HepG2 (cell line): ENCODE measurements around the gene FAM114A1. TPM values are rescaled to one million over a fixed set of nuclear protein-coding genes. Genes with fewer than 3 reads are reported as not detected.
A peak's percentile ranks its signal among the peaks of the same experiment; 100 is the strongest.

Experiments
- ATAC-seq: fragments of 200-7000 bp; cut with Tn5 transposase; 3 replicates; pipeline ENCODE4 v1.9.1; 2020; ENCODE audit warnings: mild to moderate bottlenecking, moderate library complexity
- BruUV-seq: library from RNA; stranded (reverse); fragments of 400-500 nt; replicated peaks from 2 replicates; lab custom pipeline; 2021; lab: Mats Ljungman, UMichigan
- CTCF ChIA-PET: fragments of 300-600 bp; formaldehyde crosslinking; extraction: SDS; loops from one replicate; lab custom pipeline; 2021; ENCODE audit warnings: low total read pairs, inconsistent platforms, low intra/inter-chr PET ratio; lab: Yijun Ruan, JAX
- POLR2A ChIA-PET: fragments of 350-600 bp; sonication (Branson Sonifier 250); formaldehyde crosslinking; loops from one replicate; lab custom pipeline; 2020; ENCODE audit warnings: antibody characterized with exemption, inconsistent platforms; lab: Yijun Ruan, JAX
- DNase-seq: peaks from one replicate; pipeline ENCODE4 v3.0.0-alpha.2; 2015; ENCODE audit warnings: low spot score
- FAIRE-seq: peaks from 3 replicates; lab custom pipeline; 2011; peaks lifted over from hg19 to GRCh38; lab: Jason Lieb, UNC
- H2AFZ ChIP-seq: one replicate; pipeline ENCODE4 v1.6.1; 2011; ENCODE audit warnings: low read length, inconsistent platforms
- H3K27ac ChIP-seq: fragments of 300-600 bp; 3 replicates; pipeline ENCODE4 v1.8.0; 2011; ENCODE audit warnings: mixed run types, mild to moderate bottlenecking, mixed read lengths, low read length, inconsistent platforms; ENCODE audit not compliant: insufficient read depth; ENCODE audit errors: extremely low read length
- H3K27me3 ChIP-seq, 2 experiments: fragments of 200-600 bp in 1 of 2; 2 replicates in 1 of 2; 3 replicates in 1 of 2; pipeline versions ENCODE4 v1.6.0 to v1.8.0; 2011; ENCODE audit warnings: low read length in 2 of 2, mild to moderate bottlenecking in 2 of 2, moderate library complexity in 2 of 2, inconsistent platforms in 1 of 2; ENCODE audit not compliant: insufficient read depth in 2 of 2, control insufficient read depth in 1 of 2
- H3K36me3 ChIP-seq, 2 experiments: fragments of 200-600 bp in 1 of 2; replicated peaks in 1 of 2; 2 replicates in 1 of 2; 3 replicates in 1 of 2; pipeline versions ENCODE4 v1.5.1 to v1.8.0; 2011; ENCODE audit warnings: low read length in 2 of 2, inconsistent platforms in 1 of 2; ENCODE audit not compliant: insufficient read depth in 2 of 2, control insufficient read depth in 1 of 2
- H3K4me1 ChIP-seq: 2 replicates; pipeline ENCODE4 v1.5.1; 2012; ENCODE audit warnings: low read length, inconsistent platforms; ENCODE audit not compliant: insufficient read depth
- H3K4me2 ChIP-seq: 2 replicates; pipeline ENCODE4 v1.6.0; 2011; ENCODE audit warnings: low read depth, low read length, inconsistent platforms
- H3K4me3 ChIP-seq, 3 experiments: fragments of 200-600 bp in 1 of 3; sonication (generic), shearing (Covaris generic) in 1 of 3; replicated peaks in 1 of 3; 2 replicates each; pipeline ENCODE4 v1.5.1; 2011 to 2016; ENCODE audit warnings: low read length in 3 of 3, inconsistent platforms in 2 of 3, low read depth in 2 of 3, mild to moderate bottlenecking in 2 of 3, control low read depth in 1 of 3, mixed read lengths in 1 of 3; ENCODE audit not compliant: insufficient read depth in 1 of 3
- H3K79me2 ChIP-seq: one replicate; pipeline ENCODE4 v1.6.1; 2011; ENCODE audit warnings: low read length, inconsistent platforms; ENCODE audit not compliant: insufficient read depth
- H3K9ac ChIP-seq: 2 replicates; pipeline ENCODE4 v1.6.0; 2011; ENCODE audit warnings: mild to moderate bottlenecking, low read depth, low read length, inconsistent platforms; ENCODE audit not compliant: insufficient read depth
- H3K9me3 ChIP-seq: 2 replicates; pipeline ENCODE4 v1.5.1; 2012; ENCODE audit warnings: mild to moderate bottlenecking, low read length
- H4K20me1 ChIP-seq: 2 replicates; pipeline ENCODE4 v1.6.0; 2011; ENCODE audit warnings: inconsistent platforms, mild to moderate bottlenecking, low read length, moderate library complexity; ENCODE audit not compliant: insufficient read depth
- BCL6 ChIP-seq: IDR thresholded peaks from 2 replicates; pipeline ENCODE4 v1.6.1; 2016; ENCODE audit warnings: missing genetic modification reagents, missing compliant biosample characterization
- DDIT3 ChIP-seq: sonication (generic); formaldehyde crosslinking; IDR thresholded peaks from 2 replicates; pipeline ENCODE4 v1.4.0; 2020; ENCODE audit warnings: mild to moderate bottlenecking, missing genetic modification reagents
- GLI4 ChIP-seq: sonication (generic); formaldehyde crosslinking; IDR thresholded peaks from 2 replicates; pipeline ENCODE4 v1.5.1; 2020; ENCODE audit warnings: missing genetic modification reagents, mild to moderate bottlenecking, moderate library complexity, borderline replicate concordance
- HMGXB3 ChIP-seq: sonication (generic); formaldehyde crosslinking; IDR thresholded peaks from 2 replicates; pipeline ENCODE4 v1.4.0; 2020; ENCODE audit warnings: missing genetic modification reagents, borderline replicate concordance
- MEIS2 ChIP-seq: sonication (generic); formaldehyde crosslinking; IDR thresholded peaks from 2 replicates; pipeline ENCODE4 v1.9.0; 2021; ENCODE audit warnings: mild to moderate bottlenecking, missing genetic modification reagents
- PTBP1 ChIP-seq: fragments of 200-400 bp; formaldehyde crosslinking; IDR thresholded peaks from 2 replicates; pipeline ENCODE4 v1.6.1; 2018; ENCODE audit warnings: low read length, low read depth; ENCODE audit not compliant: poor library complexity, severe bottlenecking
- SMYD3 ChIP-seq: sonication (generic); formaldehyde crosslinking; IDR thresholded peaks from 2 replicates; pipeline ENCODE4 v1.8.1; 2023; ENCODE audit warnings: mild to moderate bottlenecking, missing genetic modification reagents
- TBX2 ChIP-seq: sonication (generic); formaldehyde crosslinking; IDR thresholded peaks from 2 replicates; pipeline ENCODE4 v1.5.0; 2020; ENCODE audit warnings: missing genetic modification reagents, mild to moderate bottlenecking, borderline replicate concordance
- ZBTB43 ChIP-seq: sonication (generic); formaldehyde crosslinking; conservative IDR thresholded peaks from 2 replicates; pipeline ENCODE4 v1.4.0; 2020; ENCODE audit warnings: missing genetic modification reagents
- ZNF484 ChIP-seq: sonication (generic); formaldehyde crosslinking; IDR thresholded peaks from 2 replicates; pipeline ENCODE4 v1.5.1; 2020; ENCODE audit warnings: mild to moderate bottlenecking, low read depth, missing genetic modification reagents, borderline replicate concordance
- ZSCAN31 ChIP-seq: sonication (generic); formaldehyde crosslinking; IDR thresholded peaks from 2 replicates; pipeline ENCODE4 v1.5.0; 2020; ENCODE audit warnings: low read depth, mild to moderate bottlenecking, missing genetic modification reagents
- WGBS: methylation state at CpG from one replicate; pipeline ENCODE4 v1.1.6; 2017; ENCODE audit warnings: low lambda C conversion rate; 5-methylcytosine and 5-hydroxymethylcytosine counted together
- in situ Hi-C: cut with HindIII; loops from 2 replicates; pipeline ENCODE4 v1.10.0; 2017; ENCODE audit warnings: low pct_unique_long_range_greater_than_20kb; ENCODE audit not compliant: extremely low pct_ligation_motif_present
- intact Hi-C: fragments of 100-400 bp; cut with micrococcal nuclease; formaldehyde crosslinking; loops from one replicate; pipeline ENCODE4 v1.10.0; 2022; ENCODE audit not compliant: unreplicated experiment
- polyA plus RNA-seq, 8 experiments: library from polyadenylated mRNA; depleted of rRNA in 3 of 8; stranded (reverse) in 7 of 8; unstranded in 1 of 8; fragments of >200 nt; fragmentation: Illumina TruSeq in 4 of 8; extraction: Trizol in 4 of 8; gene quantifications; 2 replicates each; pipeline versions ENCODE4 v1.2.1 to v1.2.3, GENCODE V29; 2011 to 2016; ENCODE audit warnings: low read depth in 4 of 8, missing spikeins in 1 of 8, mixed read lengths in 1 of 8; ENCODE audit not compliant: insufficient read depth in 1 of 8
- total RNA-seq, 5 experiments: library from RNA; depleted of rRNA; stranded (reverse); fragments of >200 nt; fragmentation: Illumina TruSeq; extraction: Trizol; gene quantifications; 2 replicates each; pipeline ENCODE4 v1.2.3, GENCODE V29; 2016; ENCODE audit warnings: low read depth in 1 of 5

FAM114A1 gene
- total and polyA plus RNA-seq, 2 of the 13 experiments (the other 11 are each of a cell fraction or from before 2014, with no cell fraction given), result 61.0 to 76.9 TPM

- Histone ChIP-seq H3K4me2 (peak overlapping the region; percentile 43; the same call in 1 of the 2 replicates), H3K9me3 (no peaks in the 10 kb centered on the region), H2AFZ (no peak overlapping the region), H3K4me1 (peaks cover 37% of the 10 kb centered on the region), H3K27ac (peak overlapping the region; percentile 29), H3K9ac (no peak overlapping the region; the same call in 1 of the 2 replicates)
- FAIRE-seq, result no peak
- POLR2A ChIA-PET, result interaction anchor here (0.9 kb wide), 1 partner anchor 59 kb away, joined by 3 read pairs; no protein-coding TSS in a partner anchor
- 61% methylated on average over 10 of the region's 10 CpGs for WGBS
- TF ChIP-seq ZSCAN31 (CRISPR knock-in tag) (no peak), ZBTB43 (no peak)
- TF ChIP-seq, all 625 proteins: peak for 0
- in situ Hi-C loops, result no loop called here
- no peaks in the 10 kb centered on the region for H3K36me3 ChIP-seq
- no peak overlapping the region for H3K4me3 ChIP-seq
- intact Hi-C loops, result loop anchor here (10.0 kb wide), 1 partner anchor 51 kb away; no protein-coding TSS in a partner anchor
- no peaks in the 10 kb centered on the region for H3K79me2 ChIP-seq
- H3K27me3 ChIP-seq, result no peaks in the 10 kb centered on the region
- CTCF ChIA-PET, result no interaction called here
- ATAC-seq (no peak), DNase-seq (no peak)
- no TSS peak for BruUV-seq
- H4K20me1 ChIP-seq, result no peaks in the 10 kb centered on the region
Measured at GRCh38 chr4:38985410-38986100, 117.9 kb downstream of the FAM114A1 start.

- no peaks in the 10 kb centered on the region for H3K27me3 ChIP-seq
- no peak overlapping the region for H3K27ac ChIP-seq
- no peak overlapping the region for H3K4me2 ChIP-seq
- no peak overlapping the region for H3K9ac ChIP-seq
- no peaks in the 10 kb centered on the region for H3K36me3 ChIP-seq
- H4K20me1 ChIP-seq, result no peaks in the 10 kb centered on the region
- no peak for ATAC-seq
- H3K4me3 ChIP-seq, result no peak overlapping the region
- H2AFZ ChIP-seq, result no peak overlapping the region
- DNase-seq, result no peak
- ChIA-PET POLR2A (no interaction called here), CTCF (no interaction called here)
- no peaks in the 10 kb centered on the region for H3K9me3 ChIP-seq
- intact Hi-C loops (loop anchor here (10.0 kb wide), 1 partner anchor 53 kb away; no protein-coding TSS in a partner anchor), in situ Hi-C loops (no loop called here)
- no peaks in the 10 kb centered on the region for H3K79me2 ChIP-seq
- H3K4me1 ChIP-seq, result peaks cover 29% of the 10 kb centered on the region
- BruUV-seq, result no TSS peak
- no peak for FAIRE-seq
- TF ChIP-seq DDIT3 (CRISPR knock-in tag), result no peak
- no peak for TF ChIP-seq GLI4 (CRISPR knock-in tag)
- TF ChIP-seq ZNF484 (CRISPR knock-in tag), result no peak
- no peak for TF ChIP-seq MEIS2
- no peak for TF ChIP-seq BCL6
- no peak for TF ChIP-seq SMYD3 (CRISPR knock-in tag)
- no peak for TF ChIP-seq TBX2 (CRISPR knock-in tag)
- TF ChIP-seq PTBP1, result no peak
- TF ChIP-seq HMGXB3, result no peak
Measured at GRCh38 chr4:38987491-38987890, 119.9 kb downstream of the FAM114A1 start.
